Breast epithelium (tissue), 3 donors: Measurements from ENCODE around the gene MAS1.

Source experiments
- CTCF ChIP-seq, 3 donors: fragments of 450-650 bp; IDR thresholded peaks; one replicate each; pipeline ENCODE4 v1.5.1; 2016 to 2017; ENCODE audit warnings: antibody characterized with exemption in 3 of 3, mild to moderate bottlenecking in 3 of 3, moderate library complexity in 3 of 3
- POLR2A ChIP-seq: fragments of 450-650 bp; IDR thresholded peaks from one replicate; pipeline ENCODE4 v1.6.1; 2016; ENCODE audit warnings: antibody characterized with exemption, mild to moderate bottlenecking, moderate library complexity
- POLR2AphosphoS5 ChIP-seq, 3 donors: sonication (generic); formaldehyde crosslinking; IDR thresholded peaks; one replicate each; pipeline ENCODE4 v1.6.1; 2017; ENCODE audit warnings: antibody characterized with exemption in 3 of 3

- TF ChIP-seq POLR2A (no peak), CTCF (IDR thresholded peaks at IDR 0.05) (no peak), POLR2AphosphoS5 (IDR thresholded peaks at IDR 0.05) (no peak)
Measured at GRCh38 chr6:159842035-159842434, 48.8 kb upstream of the MAS1 start.
